DOHH2 (cell line): ENCODE results near the gene FOXN3.

Source experiments
- EZH2phosphoT487 ChIP-seq: fragments of 200-600 bp; sonication (generic); IDR thresholded peaks from 2 replicates; pipeline ENCODE4 v1.6.1; 2017; ENCODE audit warnings: borderline replicate concordance, mild to moderate bottlenecking, antibody characterized with exemption, low read length, moderate library complexity, mixed read lengths
- TF ChIP-seq, protein P1 (sequence below): fragments of 200-600 bp; sonication (generic); IDR thresholded peaks from one replicate; pipeline ENCODE4 v1.5.1; 2014; ENCODE audit warnings: antibody characterized with exemption, mild to moderate bottlenecking, low read depth, low read length; ENCODE audit not compliant: poor library complexity, severe bottlenecking

GRCh38 chr14:89351516-89352404, 65.3 kb downstream of the FOXN3 start:
- TF ChIP-seq EZH2phosphoT487 = no peak
- TF ChIP-seq, protein P1, sequence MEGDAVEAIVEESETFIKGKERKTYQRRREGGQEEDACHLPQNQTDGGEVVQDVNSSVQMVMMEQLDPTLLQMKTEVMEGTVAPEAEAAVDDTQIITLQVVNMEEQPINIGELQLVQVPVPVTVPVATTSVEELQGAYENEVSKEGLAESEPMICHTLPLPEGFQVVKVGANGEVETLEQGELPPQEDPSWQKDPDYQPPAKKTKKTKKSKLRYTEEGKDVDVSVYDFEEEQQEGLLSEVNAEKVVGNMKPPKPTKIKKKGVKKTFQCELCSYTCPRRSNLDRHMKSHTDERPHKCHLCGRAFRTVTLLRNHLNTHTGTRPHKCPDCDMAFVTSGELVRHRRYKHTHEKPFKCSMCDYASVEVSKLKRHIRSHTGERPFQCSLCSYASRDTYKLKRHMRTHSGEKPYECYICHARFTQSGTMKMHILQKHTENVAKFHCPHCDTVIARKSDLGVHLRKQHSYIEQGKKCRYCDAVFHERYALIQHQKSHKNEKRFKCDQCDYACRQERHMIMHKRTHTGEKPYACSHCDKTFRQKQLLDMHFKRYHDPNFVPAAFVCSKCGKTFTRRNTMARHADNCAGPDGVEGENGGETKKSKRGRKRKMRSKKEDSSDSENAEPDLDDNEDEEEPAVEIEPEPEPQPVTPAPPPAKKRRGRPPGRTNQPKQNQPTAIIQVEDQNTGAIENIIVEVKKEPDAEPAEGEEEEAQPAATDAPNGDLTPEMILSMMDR = no peak
